ENCODE results near the gene SCGB2A2.

Gene SCGB2A2

DNA sequence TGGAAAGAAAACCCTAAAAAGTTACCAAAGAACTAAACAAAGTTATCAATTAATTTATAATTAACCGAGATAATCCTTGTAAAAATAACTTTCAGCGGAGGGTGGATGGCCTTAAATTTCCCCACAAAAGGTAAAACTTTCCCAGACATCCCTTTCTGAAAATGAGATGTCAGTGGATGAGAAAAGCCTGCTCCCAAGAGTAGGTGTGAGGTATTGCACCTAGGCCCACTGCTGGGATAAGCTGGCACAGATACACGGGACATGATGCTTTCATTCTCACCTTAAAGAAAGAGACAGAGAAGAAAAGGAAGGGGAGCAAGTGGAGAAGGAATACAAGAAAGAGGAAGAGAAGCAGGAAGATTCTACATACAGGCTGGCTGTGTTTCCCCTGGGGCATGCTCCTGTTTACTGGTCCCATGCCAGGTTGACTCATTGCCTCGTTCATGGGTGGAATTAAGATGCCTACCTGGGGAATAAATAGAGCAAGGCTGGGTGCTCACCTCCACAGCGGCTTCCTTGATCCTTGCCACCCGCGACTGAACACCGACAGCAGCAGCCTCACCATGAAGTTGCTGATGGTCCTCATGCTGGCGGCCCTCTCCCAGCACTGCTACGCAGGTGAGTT lies at the start of gene SCGB2A2:
Gene SCGB2A2 (plus strand): TSS at position 505 of the 625 bp plus-strand sequence. CDS start 59 bp downstream, at position 564.
- H3K9me3 ChIP-seq = no peaks in the 10 kb centered on the region
- peaks cover 75% of the 10 kb centered on the region for H3K27me3 ChIP-seq
- H3K27ac ChIP-seq = no peak within 1 kb of the TSS
- H3K4me3 ChIP-seq (ENCODE audit: low read depth in 1 of 2, low read length in 1 of 2) = no peak within 1 kb of the TSS
- H3K36me3 ChIP-seq = no peaks in the 10 kb centered on the region
- H3K4me1 ChIP-seq (ENCODE audit: control insufficient read depth in 1 of 2, insufficient read depth in 1 of 2, low read depth in 1 of 2, low read length in 1 of 2) = no peaks in the 10 kb centered on the region
- TF ChIP-seq, protein P1, sequence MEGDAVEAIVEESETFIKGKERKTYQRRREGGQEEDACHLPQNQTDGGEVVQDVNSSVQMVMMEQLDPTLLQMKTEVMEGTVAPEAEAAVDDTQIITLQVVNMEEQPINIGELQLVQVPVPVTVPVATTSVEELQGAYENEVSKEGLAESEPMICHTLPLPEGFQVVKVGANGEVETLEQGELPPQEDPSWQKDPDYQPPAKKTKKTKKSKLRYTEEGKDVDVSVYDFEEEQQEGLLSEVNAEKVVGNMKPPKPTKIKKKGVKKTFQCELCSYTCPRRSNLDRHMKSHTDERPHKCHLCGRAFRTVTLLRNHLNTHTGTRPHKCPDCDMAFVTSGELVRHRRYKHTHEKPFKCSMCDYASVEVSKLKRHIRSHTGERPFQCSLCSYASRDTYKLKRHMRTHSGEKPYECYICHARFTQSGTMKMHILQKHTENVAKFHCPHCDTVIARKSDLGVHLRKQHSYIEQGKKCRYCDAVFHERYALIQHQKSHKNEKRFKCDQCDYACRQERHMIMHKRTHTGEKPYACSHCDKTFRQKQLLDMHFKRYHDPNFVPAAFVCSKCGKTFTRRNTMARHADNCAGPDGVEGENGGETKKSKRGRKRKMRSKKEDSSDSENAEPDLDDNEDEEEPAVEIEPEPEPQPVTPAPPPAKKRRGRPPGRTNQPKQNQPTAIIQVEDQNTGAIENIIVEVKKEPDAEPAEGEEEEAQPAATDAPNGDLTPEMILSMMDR (IDR thresholded peaks at IDR 0.05) = no peak

- Histone ChIP-seq H3K27me3 (peaks cover 4% of the 10 kb centered on the region), H3K4me3 (ENCODE audit: low read depth in 1 of 2, low read length in 1 of 2) (no peak overlapping the region), H3K9me3 (peaks cover 10% of the 10 kb centered on the region), H3K4me1 (ENCODE audit: control insufficient read depth in 1 of 2, insufficient read depth in 1 of 2, low read depth in 1 of 2, low read length in 1 of 2) (no peaks in the 10 kb centered on the region), H3K27ac (no peak overlapping the region), H3K36me3 (no peaks in the 10 kb centered on the region)
- TF ChIP-seq, protein P1 (IDR thresholded peaks at IDR 0.05) = no peak
Measured at GRCh38 chr11:62221498-62221897, 48.5 kb upstream of the SCGB2A2 start.

DNA sequence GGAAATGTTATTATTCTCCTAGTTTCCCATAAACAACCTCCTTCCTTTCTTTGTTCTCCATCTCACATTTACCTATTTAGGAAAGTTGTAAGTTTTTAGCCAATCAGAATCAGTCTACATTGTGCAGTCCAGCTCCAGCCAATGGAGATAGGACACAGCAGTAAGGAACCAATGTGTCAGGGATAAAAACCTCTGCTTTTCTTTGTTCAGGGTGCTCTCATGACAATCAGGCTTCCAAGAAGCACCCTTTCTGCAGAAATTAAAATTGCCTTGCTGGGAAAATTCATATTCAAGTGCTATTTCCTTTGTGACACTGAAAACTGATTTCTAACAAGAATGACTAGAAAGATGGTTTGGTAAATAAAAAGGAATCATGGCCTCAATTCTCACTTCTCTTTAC lies 46.9 kb upstream of the SCGB2A2 start:
- peaks cover 10% of the 10 kb centered on the region for H3K9me3 ChIP-seq
- H3K4me3 ChIP-seq (ENCODE audit: low read depth in 1 of 2, low read length in 1 of 2) = no peak overlapping the region
- TF ChIP-seq, protein P1 (IDR thresholded peaks at IDR 0.05) = no peak
- H3K36me3 ChIP-seq = no peaks in the 10 kb centered on the region
- no peaks in the 10 kb centered on the region for H3K4me1 ChIP-seq (ENCODE audit: control insufficient read depth in 1 of 2, insufficient read depth in 1 of 2, low read depth in 1 of 2, low read length in 1 of 2)
- H3K27ac ChIP-seq = no peak overlapping the region
- peaks cover 17% of the 10 kb centered on the region for H3K27me3 ChIP-seq

GRCh38 chr11:62233730-62234129 lies 36.2 kb upstream of the SCGB2A2 start:
- no peaks in the 10 kb centered on the region for H3K4me1 ChIP-seq (ENCODE audit: control insufficient read depth in 1 of 2, insufficient read depth in 1 of 2, low read depth in 1 of 2, low read length in 1 of 2)
- TF ChIP-seq, protein P1 (IDR thresholded peaks at IDR 0.05) = no peak

DNA sequence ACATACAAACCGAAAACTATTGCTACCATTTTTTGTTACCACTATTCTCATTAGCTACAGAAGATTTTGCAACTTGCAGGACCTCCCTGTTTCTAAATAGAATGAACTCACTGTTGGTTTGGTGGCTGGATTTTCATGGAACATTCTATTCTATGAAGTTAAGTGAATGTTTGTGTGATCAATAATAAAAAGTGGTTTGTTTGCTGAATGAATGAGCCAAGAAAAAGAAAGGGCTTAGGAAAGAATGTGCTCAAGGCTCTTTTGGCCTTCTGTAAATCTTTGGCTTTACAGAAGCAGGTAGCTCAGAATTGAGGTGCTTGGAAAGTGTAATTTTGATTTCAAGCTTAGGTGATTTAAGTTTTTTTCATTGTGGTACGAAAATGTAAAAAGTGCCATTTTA lies 33.8 kb upstream of the SCGB2A2 start:
- no peak overlapping the region for H3K27ac ChIP-seq
- no peaks in the 10 kb centered on the region for H3K9me3 ChIP-seq
- no peaks in the 10 kb centered on the region for H3K36me3 ChIP-seq
- TF ChIP-seq, protein P1 (IDR thresholded peaks at IDR 0.05) = no peak
- H3K27me3 ChIP-seq = peaks cover 66% of the 10 kb centered on the region
- no peaks in the 10 kb centered on the region for H3K4me1 ChIP-seq (ENCODE audit: control insufficient read depth in 1 of 2, insufficient read depth in 1 of 2, low read depth in 1 of 2, low read length in 1 of 2)
- no peak overlapping the region for H3K4me3 ChIP-seq (ENCODE audit: low read depth in 1 of 2, low read length in 1 of 2)

More at GRCh38 chr11:62233730-62234129, 36.2 kb upstream of the SCGB2A2 start:
- no peaks in the 10 kb centered on the region for H3K9me3 ChIP-seq
- H3K36me3 ChIP-seq = no peaks in the 10 kb centered on the region
- no peak overlapping the region for H3K4me3 ChIP-seq (ENCODE audit: low read depth in 1 of 2, low read length in 1 of 2)
- H3K27ac ChIP-seq = no peak overlapping the region
- peaks cover 60% of the 10 kb centered on the region for H3K27me3 ChIP-seq
